ENCODE measurements around the gene CERS1. TPM values are rescaled to one million over a fixed set of nuclear protein-coding genes. Genes with fewer than 3 reads are reported as not detected.
A peak's percentile ranks its signal among the peaks of the same experiment; 100 is the strongest.

The CERS1 gene
- 6.9 TPM for polyA plus RNA-seq (2013, experiment 1 of 2)
- polyA plus RNA-seq (2013, experiment 2 of 2), result 6.7 TPM

GRCh38 chr19:18895824-18896341, at the start of gene CERS1:
Gene CERS1, minus strand, starts transcription at chr19:18896158. Its CDS starts 86 bp downstream, at chr19:18896072.
- no peak within 1 kb of the TSS for H4K5ac ChIP-seq (ENCODE audit: low read length)
- H2AK5ac ChIP-seq (ENCODE audit: low read length), result no peak within 1 kb of the TSS
- H3K4ac ChIP-seq (ENCODE audit: low read depth, low read length), result no peak within 1 kb of the TSS
- peak within 1 kb of the TSS; percentile 45 for H3K23ac ChIP-seq (ENCODE audit: low read length)
- no peak within 1 kb of the TSS for H2BK120ac ChIP-seq (ENCODE audit: low read depth, low read length)
- H3K27me3 ChIP-seq (ENCODE audit: insufficient read depth, low read length, poor library complexity), result no peaks in the 10 kb centered on the region
- peak; percentile 51 for DNase-seq
- H3K79me1 ChIP-seq (ENCODE audit: low read length), result no peaks in the 10 kb centered on the region
- H2BK15ac ChIP-seq (replicated peaks; ENCODE audit: low read depth), result no peak within 1 kb of the TSS
- no peak within 1 kb of the TSS for H3K27ac ChIP-seq (ENCODE audit: low read depth, low read length)
- H4K8ac ChIP-seq (ENCODE audit: low read depth, low read length), result no peak within 1 kb of the TSS
- H3K79me2 ChIP-seq (ENCODE audit: control insufficient read depth, insufficient read depth, low read length), result no peaks in the 10 kb centered on the region
- H3K4me2 ChIP-seq (ENCODE audit: low read length), result peak within 1 kb of the TSS; percentile 64
- no peak within 1 kb of the TSS for H2BK5ac ChIP-seq (ENCODE audit: low read length)
- H3K56ac ChIP-seq (ENCODE audit: low read length), result peak within 1 kb of the TSS; percentile 80
- no peaks in the 10 kb centered on the region for H3K4me1 ChIP-seq (ENCODE audit: control insufficient read depth, low read depth, low read length)
- H3K4me3 ChIP-seq (ENCODE audit: low read length), result peak within 1 kb of the TSS; percentile 19
- peaks cover 2% of the 10 kb centered on the region for H3K36me3 ChIP-seq (ENCODE audit: control insufficient read depth, insufficient read depth, low read length)
- peak within 1 kb of the TSS; percentile 76 for H3K9ac ChIP-seq (ENCODE audit: low read length)
- peak within 1 kb of the TSS; percentile 6 for H3K18ac ChIP-seq (ENCODE audit: low read length)
- WGBS (ENCODE audit: extremely low coverage, insufficient coverage, low lambda C conversion rate), result no CpG with 5 or more reads among the region's 89 CpGs

GRCh38 chr19:18945297-18945696, 49.3 kb upstream of the CERS1 start:
- H3K4me3 ChIP-seq (ENCODE audit: low read length), result no peak overlapping the region
- no peak overlapping the region for H2BK120ac ChIP-seq (ENCODE audit: low read depth, low read length)
- no peaks in the 10 kb centered on the region for H3K79me2 ChIP-seq (ENCODE audit: control insufficient read depth, insufficient read depth, low read length)
- no peak overlapping the region for H2BK5ac ChIP-seq (ENCODE audit: low read length)
- no peak overlapping the region for H3K27ac ChIP-seq (ENCODE audit: low read depth, low read length)
- no peak overlapping the region for H3K18ac ChIP-seq (ENCODE audit: low read length)
- H3K23ac ChIP-seq (ENCODE audit: low read length), result no peak overlapping the region
- no peak overlapping the region for H4K8ac ChIP-seq (ENCODE audit: low read depth, low read length)
- H3K36me3 ChIP-seq (ENCODE audit: control insufficient read depth, insufficient read depth, low read length), result no peaks in the 10 kb centered on the region
- H4K5ac ChIP-seq (ENCODE audit: low read length), result no peak overlapping the region
- H2AK5ac ChIP-seq (ENCODE audit: low read length), result no peak overlapping the region
- H3K4ac ChIP-seq (ENCODE audit: low read depth, low read length), result no peak overlapping the region
- H3K9ac ChIP-seq (ENCODE audit: low read length), result no peak overlapping the region
- H3K27me3 ChIP-seq (ENCODE audit: insufficient read depth, low read length, poor library complexity), result peaks cover 5% of the 10 kb centered on the region
- H2BK15ac ChIP-seq (replicated peaks; ENCODE audit: low read depth), result no peak overlapping the region
- no peak overlapping the region for H3K56ac ChIP-seq (ENCODE audit: low read length)
- H3K4me1 ChIP-seq (ENCODE audit: control insufficient read depth, low read depth, low read length), result no peaks in the 10 kb centered on the region
- no peak overlapping the region for H3K4me2 ChIP-seq (ENCODE audit: low read length)
- no peak for DNase-seq
- no CpG with 5 or more reads among the region's 9 CpGs for WGBS (ENCODE audit: extremely low coverage, insufficient coverage, low lambda C conversion rate)
- no peaks in the 10 kb centered on the region for H3K79me1 ChIP-seq (ENCODE audit: low read length)

GRCh38 chr19:18943465-18943864, 47.5 kb upstream of the CERS1 start:
- no peak for DNase-seq
- Histone ChIP-seq H2BK120ac (ENCODE audit: low read depth, low read length) (no peak overlapping the region), H3K79me2 (ENCODE audit: control insufficient read depth, insufficient read depth, low read length) (no peaks in the 10 kb centered on the region), H3K27ac (ENCODE audit: low read depth, low read length) (no peak overlapping the region), H3K4ac (ENCODE audit: low read depth, low read length) (no peak overlapping the region), H3K23ac (ENCODE audit: low read length) (no peak overlapping the region), H3K9ac (ENCODE audit: low read length) (no peak overlapping the region), H3K27me3 (ENCODE audit: insufficient read depth, low read length, poor library complexity) (peaks cover 5% of the 10 kb centered on the region), H2AK5ac (ENCODE audit: low read length) (no peak overlapping the region), H3K79me1 (ENCODE audit: low read length) (no peaks in the 10 kb centered on the region), H2BK15ac (replicated peaks; ENCODE audit: low read depth) (no peak overlapping the region), H3K18ac (ENCODE audit: low read length) (no peak overlapping the region), H3K4me1 (ENCODE audit: control insufficient read depth, low read depth, low read length) (no peaks in the 10 kb centered on the region), H2BK5ac (ENCODE audit: low read length) (no peak overlapping the region), H4K8ac (ENCODE audit: low read depth, low read length) (no peak overlapping the region), H3K36me3 (ENCODE audit: control insufficient read depth, insufficient read depth, low read length) (no peaks in the 10 kb centered on the region), H4K5ac (ENCODE audit: low read length) (no peak overlapping the region), H3K56ac (ENCODE audit: low read length) (no peak overlapping the region), H3K4me2 (ENCODE audit: low read length) (no peak overlapping the region), H3K4me3 (ENCODE audit: low read length) (no peak overlapping the region)
- no CpG with 5 or more reads among the region's 4 CpGs for WGBS (ENCODE audit: extremely low coverage, insufficient coverage, low lambda C conversion rate)

- Histone ChIP-seq H3K36me3 (ENCODE audit: control insufficient read depth, insufficient read depth, low read length) (no peaks in the 10 kb centered on the region), H2BK120ac (ENCODE audit: low read depth, low read length) (no peak overlapping the region), H2BK5ac (ENCODE audit: low read length) (no peak overlapping the region), H3K23ac (ENCODE audit: low read length) (no peak overlapping the region), H3K4ac (ENCODE audit: low read depth, low read length) (no peak overlapping the region), H3K56ac (ENCODE audit: low read length) (no peak overlapping the region), H4K5ac (ENCODE audit: low read length) (no peak overlapping the region), H3K4me1 (ENCODE audit: control insufficient read depth, low read depth, low read length) (no peaks in the 10 kb centered on the region), H2BK15ac (replicated peaks; ENCODE audit: low read depth) (no peak overlapping the region), H2AK5ac (ENCODE audit: low read length) (no peak overlapping the region), H3K27me3 (ENCODE audit: insufficient read depth, low read length, poor library complexity) (peaks cover 5% of the 10 kb centered on the region), H3K79me2 (ENCODE audit: control insufficient read depth, insufficient read depth, low read length) (no peaks in the 10 kb centered on the region), H3K9ac (ENCODE audit: low read length) (no peak overlapping the region), H3K4me3 (ENCODE audit: low read length) (no peak overlapping the region), H3K79me1 (ENCODE audit: low read length) (no peaks in the 10 kb centered on the region), H4K8ac (ENCODE audit: low read depth, low read length) (no peak overlapping the region), H3K27ac (ENCODE audit: low read depth, low read length) (no peak overlapping the region), H3K18ac (ENCODE audit: low read length) (no peak overlapping the region), H3K4me2 (ENCODE audit: low read length) (no peak overlapping the region)
- DNase-seq, result no peak
- no CpG with 5 or more reads among the region's 6 CpGs for WGBS (ENCODE audit: extremely low coverage, insufficient coverage, low lambda C conversion rate)
These were observed 46.7 kb upstream of the CERS1 start for GRCh38 chr19:18942692-18943091.

- no peaks in the 10 kb centered on the region for H3K36me3 ChIP-seq (ENCODE audit: control insufficient read depth, insufficient read depth, low read length)
- no CpG with 5 or more reads among the region's 18 CpGs for WGBS (ENCODE audit: extremely low coverage, insufficient coverage, low lambda C conversion rate)
- no peak overlapping the region for H3K4me3 ChIP-seq (ENCODE audit: low read length)
- H3K27me3 ChIP-seq (ENCODE audit: insufficient read depth, low read length, poor library complexity), result peaks cover 5% of the 10 kb centered on the region
- no peaks in the 10 kb centered on the region for H3K79me2 ChIP-seq (ENCODE audit: control insufficient read depth, insufficient read depth, low read length)
- no peaks in the 10 kb centered on the region for H3K4me1 ChIP-seq (ENCODE audit: control insufficient read depth, low read depth, low read length)
- no peak overlapping the region for H4K8ac ChIP-seq (ENCODE audit: low read depth, low read length)
- H3K4me2 ChIP-seq (ENCODE audit: low read length), result peak overlapping the region; percentile 16
- H3K4ac ChIP-seq (ENCODE audit: low read depth, low read length), result no peak overlapping the region
- H4K5ac ChIP-seq (ENCODE audit: low read length), result no peak overlapping the region
- H2AK5ac ChIP-seq (ENCODE audit: low read length), result no peak overlapping the region
- H3K79me1 ChIP-seq (ENCODE audit: low read length), result no peaks in the 10 kb centered on the region
- H3K23ac ChIP-seq (ENCODE audit: low read length), result no peak overlapping the region
- no peak for DNase-seq
- H2BK5ac ChIP-seq (ENCODE audit: low read length), result no peak overlapping the region
- no peak overlapping the region for H3K18ac ChIP-seq (ENCODE audit: low read length)
- no peak overlapping the region for H3K56ac ChIP-seq (ENCODE audit: low read length)
- H2BK15ac ChIP-seq (replicated peaks; ENCODE audit: low read depth), result no peak overlapping the region
- no peak overlapping the region for H2BK120ac ChIP-seq (ENCODE audit: low read depth, low read length)
- H3K27ac ChIP-seq (ENCODE audit: low read depth, low read length), result no peak overlapping the region
- no peak overlapping the region for H3K9ac ChIP-seq (ENCODE audit: low read length)
These were observed 45.8 kb upstream of the CERS1 start for GRCh38 chr19:18941628-18942354.
